HG02970 (cell line): ENCODE results near the gene AK8.

Source experiments
- ATAC-seq: cut with Tn5 transposase; IDR thresholded peaks from one replicate; pipeline ENCODE4 v1.9.1; 2021; ENCODE audit warnings: mild to moderate bottlenecking, moderate library complexity, moderate number of reproducible peaks; ENCODE audit not compliant: unreplicated experiment, low FRiP score

The AK8 gene

DNA sequence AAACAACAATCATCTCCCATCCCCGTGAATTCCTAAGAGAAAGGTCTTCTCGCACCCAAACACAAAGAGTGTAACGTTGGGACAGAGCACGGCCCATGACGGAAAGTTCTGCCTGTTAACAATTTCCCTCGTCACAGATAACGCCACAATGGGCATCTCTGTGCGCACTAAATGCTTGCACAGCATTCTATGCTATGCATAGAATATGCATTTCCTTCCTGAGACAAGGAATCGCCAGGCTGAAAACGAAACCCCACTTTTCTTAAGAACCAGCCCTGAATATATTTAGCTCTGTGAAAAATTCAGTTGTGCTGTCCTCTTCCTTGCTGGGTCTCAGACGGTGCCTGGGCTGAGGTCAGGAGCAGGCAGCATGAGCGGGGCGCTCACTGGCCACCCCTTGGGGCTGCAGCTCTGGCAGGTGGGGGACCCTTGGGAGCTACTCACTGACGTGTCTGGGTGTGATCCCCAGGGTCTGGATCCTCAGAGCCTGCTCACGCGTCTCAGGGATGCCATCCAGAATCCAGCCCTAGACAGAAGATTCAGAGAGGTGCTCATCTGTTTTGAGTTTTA lies 49.8 kb downstream of the AK8 start:
- ATAC-seq: no peak

DNA sequence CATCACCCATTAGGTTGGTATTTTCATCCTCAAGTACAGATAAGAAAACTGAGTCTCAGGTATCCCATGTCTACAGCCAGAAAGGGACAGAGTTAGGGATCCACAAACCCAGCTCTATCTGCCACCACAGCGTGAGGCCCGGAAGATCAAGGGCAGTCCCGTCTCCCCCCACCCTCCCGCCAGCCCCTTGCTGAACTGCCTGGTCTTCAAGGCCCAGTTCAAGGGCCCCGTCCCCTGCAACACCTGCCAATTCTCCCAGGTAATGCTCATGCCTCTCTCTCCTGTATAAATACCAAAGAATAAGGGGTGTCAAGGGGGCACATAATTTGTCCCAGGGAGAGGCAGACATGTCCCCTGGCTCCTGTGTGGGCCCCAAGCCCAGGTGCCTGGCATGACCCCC lies 50.7 kb downstream of the AK8 start:
- ATAC-seq: no peak

DNA sequence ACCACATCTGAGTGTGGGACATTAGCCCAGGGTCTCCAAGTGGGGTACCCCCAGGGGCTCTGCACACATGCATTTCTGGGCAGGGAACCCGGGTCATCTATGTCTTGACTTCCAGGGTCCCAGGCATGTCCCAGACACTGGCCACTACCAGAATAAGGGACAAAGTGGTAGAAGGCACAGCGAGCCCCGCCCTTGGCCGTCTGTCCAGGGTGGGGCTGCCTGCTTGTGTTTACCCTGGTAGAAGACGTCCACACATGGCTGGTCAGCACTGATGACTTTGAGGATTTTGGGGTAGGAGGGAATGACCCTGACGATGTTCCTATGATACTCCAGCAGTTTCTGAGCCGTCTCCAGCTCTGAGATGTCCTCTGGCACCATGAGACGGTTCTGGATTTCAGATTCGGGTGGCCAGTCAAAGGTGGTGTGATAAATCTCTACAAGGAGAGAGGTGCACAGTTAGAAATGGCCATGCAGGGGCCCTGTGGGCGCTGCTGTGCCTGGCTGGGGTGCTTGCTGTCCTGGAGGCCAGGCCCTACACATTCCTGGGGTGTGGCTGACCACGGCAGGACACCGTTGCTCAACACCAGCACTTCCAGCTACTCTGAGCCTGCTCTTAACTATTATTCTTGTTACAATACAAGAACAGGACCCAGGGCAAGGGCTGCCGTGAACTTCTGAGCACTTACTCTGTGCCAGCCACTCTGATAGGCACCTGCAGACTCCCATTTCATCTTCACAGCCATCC lies 51.3 kb downstream of the AK8 start:
- no peak for ATAC-seq

DNA sequence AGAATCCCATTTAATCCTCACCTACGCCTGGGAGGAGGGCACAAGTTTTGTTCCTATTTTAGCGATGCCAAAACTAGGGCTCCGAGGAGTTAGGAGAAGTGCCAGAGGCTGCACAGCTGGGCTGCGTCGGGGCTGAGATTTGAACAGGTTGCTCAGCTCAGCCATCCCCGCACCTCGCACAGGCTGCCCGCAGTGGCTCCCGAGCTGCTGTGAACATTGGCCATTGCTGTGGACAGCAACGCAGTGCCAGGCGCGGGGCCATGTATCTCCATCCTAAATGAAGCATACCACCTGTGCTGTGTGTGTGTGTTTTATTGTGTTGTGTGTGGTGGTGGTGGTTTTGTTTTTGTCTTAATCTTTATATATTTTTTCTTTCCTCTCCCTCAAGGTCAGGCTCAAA lies 52.0 kb downstream of the AK8 start:
- ATAC-seq: no peak

DNA sequence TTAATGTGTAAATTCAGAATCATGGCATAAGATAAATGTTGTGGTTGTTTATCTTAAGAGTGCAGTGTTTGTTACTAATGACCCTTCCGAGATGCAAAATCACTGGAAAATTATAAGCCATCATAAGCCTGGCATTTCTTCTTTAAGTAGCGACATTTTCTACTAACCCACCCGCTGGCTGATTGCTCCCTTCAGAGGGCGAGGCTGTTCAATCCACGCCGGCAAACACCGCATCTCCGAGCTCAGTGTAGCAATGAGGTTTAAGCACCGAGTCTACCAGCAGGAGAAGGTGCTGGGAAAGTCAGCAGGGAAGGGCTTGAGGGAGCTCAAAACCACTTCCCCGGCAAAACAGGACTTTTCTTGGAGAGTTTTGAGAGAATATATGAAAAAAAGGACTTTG lies 52.7 kb downstream of the AK8 start:
- no peak for ATAC-seq

DNA sequence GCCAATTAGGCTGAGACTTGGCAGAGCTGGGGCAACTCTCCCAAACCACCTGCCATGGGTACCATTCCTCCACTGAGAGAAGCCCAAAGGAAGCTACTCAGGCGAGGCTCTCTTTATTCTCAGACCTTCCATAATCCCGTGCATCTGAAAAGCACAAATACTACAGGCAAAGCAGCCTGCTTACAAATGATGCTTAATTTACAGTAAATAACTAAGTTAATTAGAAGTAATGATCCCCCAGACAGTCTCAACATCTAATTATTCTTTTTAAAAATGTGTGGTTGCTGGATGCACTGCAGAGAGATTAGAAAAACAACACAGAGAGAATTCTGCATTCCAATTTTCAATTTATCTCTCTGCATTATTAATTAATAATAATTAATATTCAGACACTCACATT lies 53.1 kb downstream of the AK8 start:
- ATAC-seq: no peak

DNA sequence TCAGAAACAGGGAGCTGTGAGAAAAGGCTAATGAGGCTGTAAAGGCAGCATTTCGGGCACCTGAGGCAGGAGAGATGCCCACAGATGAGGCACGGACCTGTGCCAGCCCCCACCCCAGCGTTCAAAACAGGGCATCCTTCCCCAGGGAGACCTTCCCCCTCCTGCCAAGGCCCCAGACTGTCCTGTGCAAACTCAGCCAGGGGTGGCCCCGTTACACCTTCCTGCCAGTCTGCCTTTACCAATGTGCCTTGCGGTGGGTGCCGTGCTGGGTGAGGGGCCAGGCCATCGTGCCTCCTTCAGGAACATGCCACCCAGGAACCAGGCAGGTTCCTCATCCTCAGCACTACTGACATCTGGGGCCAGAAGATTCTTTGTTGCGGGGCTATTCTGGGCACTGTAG lies 53.9 kb downstream of the AK8 start:
- no peak for ATAC-seq

DNA sequence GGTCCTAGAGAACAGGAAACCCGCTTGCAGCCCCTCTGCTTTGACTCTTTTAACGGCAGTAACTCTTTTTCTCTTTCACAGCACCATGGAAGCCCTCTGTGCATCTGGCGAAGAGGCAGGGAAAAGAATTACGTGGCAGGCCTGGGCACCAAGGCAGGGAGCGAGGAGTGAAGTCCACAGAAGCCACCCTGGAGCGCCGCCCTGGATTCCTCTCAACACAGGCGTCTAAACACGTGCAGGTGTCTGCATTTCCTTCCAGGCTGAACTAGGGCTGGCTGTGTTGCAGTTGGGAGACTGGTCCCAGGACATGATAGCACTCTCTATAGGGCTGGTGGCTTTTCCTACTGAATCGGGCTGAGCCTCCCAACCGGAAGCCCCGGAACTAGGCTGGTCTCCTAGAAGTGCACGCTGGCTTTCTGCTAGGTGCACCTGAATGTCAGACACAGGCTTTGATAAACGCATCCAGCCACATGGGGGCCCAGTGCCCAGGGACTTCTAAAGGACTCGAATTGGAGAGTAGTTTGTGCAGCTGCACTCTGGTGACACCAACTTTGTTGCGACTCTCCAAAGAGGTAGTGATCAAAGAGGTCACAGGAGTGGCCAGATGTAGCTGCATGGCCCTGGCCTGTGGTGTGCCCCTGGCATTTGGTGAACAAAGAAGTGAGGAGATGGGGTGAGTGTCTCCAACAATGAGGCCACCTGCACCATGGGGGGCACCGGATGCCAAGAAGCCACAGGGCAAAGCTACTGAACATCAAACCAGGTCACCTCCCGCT lies 54.5 kb downstream of the AK8 start:
- ATAC-seq: no peak

DNA sequence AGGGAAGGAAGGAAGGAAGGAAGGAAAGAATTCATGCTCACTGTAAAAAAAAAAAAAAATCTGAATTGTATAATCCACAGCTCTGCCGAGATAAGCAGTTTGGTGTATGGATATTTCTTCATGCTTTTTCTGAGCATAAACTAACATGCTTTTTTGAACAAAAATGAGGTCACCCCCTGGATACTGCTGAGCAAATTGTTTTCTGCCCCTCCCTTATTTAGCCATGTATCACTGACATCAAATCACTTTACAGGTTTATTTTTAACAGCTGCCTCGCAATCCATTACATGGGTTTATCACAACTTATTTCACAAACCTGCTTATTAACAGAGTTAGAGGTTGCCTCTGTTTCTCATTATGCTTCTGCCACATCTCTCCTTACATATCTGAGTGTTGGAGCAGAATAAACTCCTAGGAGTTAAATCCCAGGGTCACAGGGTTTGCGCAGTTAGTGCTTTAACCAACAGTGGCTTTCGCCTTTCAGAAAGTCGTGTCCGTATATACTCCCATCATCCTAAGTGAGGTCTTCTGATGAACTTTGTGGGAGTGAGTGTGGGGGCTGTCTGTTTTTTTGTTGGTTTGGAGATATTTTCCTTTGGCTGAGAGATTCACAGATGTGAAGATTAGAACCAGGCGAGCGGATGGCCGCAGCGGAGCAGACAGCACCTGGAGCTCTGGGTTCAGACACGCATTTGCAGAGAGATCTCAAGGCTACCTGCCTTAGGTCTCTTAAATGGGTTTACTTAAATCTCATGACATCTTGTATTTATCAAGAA lies 57.7 kb downstream of the AK8 start:
- no peak for ATAC-seq

DNA sequence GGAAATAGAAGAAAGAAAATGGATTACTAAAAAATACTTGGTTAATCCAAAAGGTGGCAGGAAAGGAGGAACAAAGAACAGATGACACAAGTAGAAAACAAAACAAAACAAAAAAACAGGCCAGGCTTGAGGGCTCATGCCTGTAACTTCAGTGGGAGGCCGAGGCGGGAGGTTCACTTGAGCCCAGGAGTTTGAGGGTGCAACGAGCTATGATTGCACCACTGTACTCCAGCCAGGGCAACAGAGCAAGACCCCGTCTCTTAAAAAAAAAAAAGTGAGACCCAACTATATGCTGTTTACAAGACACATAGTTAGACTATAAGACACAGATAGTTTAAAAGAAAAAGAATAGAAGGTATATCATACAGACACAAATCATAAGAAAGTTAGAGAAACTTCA lies 59.5 kb downstream of the AK8 start:
- no peak for ATAC-seq

DNA sequence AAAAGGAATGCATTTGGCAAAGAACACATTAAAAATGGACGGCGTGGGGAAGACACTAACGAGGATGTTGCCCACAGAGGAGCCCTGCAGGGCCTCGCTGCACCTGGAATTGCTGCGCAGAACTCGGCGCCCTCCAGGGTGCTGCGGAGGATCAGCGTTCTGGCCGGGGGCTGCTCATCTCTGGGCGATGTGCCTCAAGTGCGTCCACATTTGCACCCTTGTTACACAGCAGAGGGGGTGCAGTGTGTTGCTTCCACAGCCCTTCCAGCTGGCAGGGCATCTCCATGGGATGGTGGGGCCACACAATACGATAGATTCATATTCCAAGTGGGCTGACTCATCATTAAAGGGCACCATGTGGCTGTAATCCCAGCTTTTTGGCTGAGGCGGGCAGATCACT lies 63.1 kb downstream of the AK8 start:
- ATAC-seq: no peak

DNA sequence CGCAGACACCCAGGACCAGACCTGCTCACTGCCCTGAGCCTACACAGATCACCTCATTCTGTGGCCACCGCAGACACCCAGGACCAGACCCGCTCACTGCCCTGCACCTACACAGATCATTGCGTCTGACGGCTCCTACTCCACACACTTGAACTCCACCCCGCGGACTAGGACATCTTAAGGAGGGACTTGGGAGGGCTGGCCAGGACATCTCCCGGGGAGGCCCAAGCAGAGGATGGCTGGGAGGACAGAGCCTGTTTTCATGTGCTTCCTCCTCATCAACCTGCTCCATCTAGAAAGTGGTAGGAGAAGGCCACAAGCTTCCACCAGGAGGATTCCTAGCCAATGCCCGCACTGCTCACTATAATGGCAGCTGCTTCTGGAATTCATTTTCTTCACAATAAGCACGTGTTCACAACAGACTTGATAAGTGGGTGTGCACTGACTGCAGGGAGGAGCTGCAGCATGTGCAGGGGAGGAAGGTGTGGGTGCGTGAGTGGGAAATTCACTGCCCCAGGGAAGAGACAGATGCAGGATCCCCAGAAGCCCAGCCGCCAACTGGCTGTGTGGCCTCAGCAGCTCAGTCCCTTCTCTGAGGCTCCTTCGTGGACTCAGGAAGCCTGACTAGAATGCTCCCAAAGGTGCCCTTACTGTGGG lies 64.8 kb downstream of the AK8 start:
- ATAC-seq: no peak

DNA sequence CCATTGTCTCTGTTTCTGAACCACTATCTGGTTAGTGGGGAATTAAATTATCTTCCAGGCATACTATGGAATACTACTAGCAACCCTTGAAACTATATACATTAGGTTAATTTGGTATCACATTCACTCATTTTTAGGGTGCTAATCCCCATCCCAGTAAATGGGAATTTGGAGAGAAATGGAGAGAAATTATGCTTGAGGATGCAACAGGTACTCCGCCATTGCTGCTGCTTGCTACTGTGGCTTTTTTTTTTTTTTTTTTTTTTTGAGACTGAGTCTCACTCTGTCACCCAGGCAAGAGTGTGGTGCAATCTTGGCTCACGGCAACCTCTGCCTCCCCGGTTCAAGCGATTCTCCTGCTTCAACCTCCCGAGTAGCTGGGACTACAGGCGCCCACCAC lies 66.1 kb downstream of the AK8 start:
- ATAC-seq: no peak

DNA sequence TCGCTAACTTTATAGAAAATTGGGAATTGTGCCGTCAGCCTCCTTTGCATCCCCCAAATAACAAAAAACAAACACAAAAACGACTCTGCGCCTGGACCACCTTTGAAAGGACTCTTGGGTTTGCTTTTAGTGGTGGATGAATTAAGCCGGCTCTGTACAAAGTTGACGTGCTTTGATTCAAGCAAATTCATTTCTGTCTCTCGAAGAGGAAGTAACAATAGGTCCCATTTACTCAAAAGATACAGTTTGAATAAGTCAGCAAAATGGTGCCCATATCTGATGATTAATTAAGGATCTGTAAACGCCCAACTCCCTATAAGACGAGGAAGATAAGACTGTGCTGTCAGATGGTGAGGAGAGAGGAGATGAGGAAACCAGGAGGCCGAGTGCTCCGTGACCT lies 67.8 kb downstream of the AK8 start:
- ATAC-seq: no peak

DNA sequence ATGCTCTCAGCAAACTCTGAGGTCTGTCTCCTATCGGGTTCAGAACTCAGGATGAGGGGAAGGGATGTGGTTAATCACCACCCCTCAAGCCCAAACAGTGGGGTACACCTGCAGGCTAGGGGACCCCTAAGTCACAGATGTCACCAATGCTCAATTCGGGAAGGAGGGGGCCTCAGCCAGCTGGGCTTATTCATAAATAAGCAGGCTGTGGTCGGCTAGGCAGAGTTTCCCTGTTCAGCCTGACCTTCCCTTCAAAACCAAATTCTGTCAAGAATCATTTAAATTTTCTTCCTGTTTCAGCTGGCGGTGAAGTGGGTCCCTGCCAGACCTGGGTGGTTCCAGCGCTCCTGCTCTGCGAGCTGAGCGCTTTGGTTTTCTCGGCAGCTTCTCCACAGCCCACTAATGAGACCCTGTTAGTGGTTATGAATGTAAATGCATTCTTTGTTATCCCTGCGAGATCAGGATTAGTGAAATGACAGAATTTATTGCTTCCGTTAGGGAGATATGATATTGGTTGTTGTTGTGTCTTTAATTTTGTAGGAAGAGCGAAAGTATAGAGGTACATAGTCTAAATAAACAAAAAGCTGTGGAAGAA lies 68.3 kb downstream of the AK8 start:
- ATAC-seq: no peak

DNA sequence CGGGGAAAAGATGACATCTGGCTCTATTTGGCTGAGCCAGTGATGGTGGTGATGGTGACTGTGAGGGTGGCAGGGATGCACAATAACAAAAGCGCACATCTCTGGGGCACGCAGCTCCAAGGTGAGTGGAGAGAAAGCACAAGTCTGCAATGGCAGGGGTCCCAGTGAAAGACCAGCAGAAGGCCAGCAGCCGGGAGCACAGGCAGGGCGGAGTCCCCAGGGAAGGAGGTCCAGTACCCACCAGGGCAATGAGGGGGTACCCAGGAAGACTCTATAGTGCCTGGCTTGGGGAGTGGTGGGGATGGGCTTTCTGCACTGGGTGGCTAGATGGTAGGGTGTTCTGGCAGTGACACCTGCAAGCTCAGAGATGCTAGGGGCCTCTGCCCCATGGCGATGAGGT lies 69.4 kb downstream of the AK8 start:
- no peak for ATAC-seq

DNA sequence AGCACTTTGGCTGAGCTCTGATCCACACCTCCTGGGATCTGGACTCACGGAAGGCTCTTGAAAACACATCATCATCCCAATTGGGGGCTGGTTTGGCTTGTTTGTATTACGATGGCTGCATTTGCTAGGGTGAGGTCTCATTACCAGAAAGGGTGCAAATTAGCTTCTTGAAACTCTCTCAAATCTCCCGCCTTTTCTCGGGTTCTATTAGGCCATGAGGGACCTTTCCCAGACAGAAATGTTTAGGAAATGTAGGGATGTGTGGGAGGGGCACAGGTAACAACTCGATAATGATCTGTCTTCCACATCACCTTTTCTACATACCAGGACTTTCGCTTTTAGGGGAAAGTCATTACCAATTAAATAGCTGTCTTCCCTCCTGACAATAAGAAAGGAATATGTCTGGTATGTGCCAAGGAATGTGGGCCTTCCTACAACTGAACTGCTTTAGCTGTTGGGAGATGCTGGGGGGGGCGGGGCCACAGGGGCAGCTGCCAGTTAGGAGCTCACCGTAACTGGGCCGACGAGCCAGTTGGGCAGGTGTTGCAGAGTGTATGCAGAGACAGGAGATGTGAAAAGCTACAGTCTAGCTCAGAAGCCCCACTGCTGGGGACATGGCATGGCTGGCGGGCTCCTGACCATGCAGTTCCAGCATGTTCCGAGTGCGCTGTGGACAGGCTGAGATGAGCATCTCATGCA lies 71.2 kb downstream of the AK8 start:
- ATAC-seq: no peak

DNA sequence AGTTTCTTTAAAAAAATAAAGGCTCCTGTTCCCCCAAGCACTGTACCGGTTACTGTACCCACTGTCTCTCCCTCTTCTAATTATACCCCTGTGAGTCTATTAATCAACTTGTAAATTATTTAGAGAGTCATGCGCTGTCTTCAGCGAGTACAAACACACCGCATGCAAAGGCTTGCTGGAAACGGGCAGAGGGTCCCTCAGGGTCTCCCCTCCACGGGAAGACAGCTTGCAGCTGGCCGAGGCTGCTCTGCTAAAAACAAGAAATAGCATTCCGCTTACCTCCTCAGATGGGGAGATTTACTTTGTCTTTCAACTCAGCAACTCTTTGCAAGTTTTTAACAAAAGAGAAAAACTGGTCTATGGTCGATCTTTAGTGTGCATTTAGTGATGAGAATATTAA lies 71.8 kb downstream of the AK8 start:
- ATAC-seq: no peak

DNA sequence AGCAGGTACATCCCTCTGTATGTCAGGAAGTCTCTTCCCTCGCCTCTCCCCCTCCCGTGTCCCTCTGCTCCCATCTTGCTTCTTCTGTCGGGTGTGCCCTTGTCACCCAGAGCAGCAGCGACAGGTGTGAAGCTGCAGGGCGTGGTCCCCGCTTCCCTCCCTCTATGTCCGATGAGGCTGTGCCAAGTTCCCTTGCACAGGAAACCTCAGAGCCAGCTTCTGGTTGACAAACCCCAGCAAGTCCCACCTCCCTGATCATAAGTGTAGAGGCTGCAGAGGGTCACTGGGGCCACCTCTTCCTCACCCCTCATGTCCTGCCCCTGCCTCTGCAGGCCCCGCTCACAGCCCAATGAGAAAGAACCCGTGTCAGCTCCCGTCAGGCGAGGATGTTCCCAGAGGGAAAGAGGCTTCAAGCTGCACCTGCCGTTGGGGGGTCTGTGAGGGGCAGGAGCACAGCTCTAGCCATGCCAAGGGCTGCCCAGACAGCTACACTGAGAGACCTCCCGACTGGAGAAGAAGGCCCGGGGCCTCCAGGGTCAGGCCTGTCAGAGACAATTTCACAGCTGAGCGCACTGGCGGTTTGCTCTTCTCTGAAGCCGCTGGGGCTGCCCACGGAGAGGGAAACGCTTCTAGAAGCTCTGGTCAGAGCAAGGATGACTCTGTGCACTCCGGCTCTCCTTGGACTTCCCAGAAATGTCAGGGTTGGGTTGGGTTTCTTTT lies 73.3 kb downstream of the AK8 start:
- no peak for ATAC-seq
